HG03045 (cell line): ENCODE measurements around the gene TPX2.
A peak's percentile ranks its signal among the peaks of the same experiment; 100 is the strongest.

Experiments
- ATAC-seq: cut with Tn5 transposase; IDR thresholded peaks from one replicate; pipeline ENCODE4 v1.9.1; 2021; ENCODE audit warnings: mild to moderate bottlenecking, moderate library complexity; ENCODE audit not compliant: unreplicated experiment

TPX2 gene, protein sequence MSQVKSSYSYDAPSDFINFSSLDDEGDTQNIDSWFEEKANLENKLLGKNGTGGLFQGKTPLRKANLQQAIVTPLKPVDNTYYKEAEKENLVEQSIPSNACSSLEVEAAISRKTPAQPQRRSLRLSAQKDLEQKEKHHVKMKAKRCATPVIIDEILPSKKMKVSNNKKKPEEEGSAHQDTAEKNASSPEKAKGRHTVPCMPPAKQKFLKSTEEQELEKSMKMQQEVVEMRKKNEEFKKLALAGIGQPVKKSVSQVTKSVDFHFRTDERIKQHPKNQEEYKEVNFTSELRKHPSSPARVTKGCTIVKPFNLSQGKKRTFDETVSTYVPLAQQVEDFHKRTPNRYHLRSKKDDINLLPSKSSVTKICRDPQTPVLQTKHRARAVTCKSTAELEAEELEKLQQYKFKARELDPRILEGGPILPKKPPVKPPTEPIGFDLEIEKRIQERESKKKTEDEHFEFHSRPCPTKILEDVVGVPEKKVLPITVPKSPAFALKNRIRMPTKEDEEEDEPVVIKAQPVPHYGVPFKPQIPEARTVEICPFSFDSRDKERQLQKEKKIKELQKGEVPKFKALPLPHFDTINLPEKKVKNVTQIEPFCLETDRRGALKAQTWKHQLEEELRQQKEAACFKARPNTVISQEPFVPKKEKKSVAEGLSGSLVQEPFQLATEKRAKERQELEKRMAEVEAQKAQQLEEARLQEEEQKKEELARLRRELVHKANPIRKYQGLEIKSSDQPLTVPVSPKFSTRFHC

GRCh38 chr20:31738729-31739549 lies at the start of gene TPX2:
TPX2 (plus strand) TSS chr20:31739290; CDS start chr20:31757477, 18,187 bp downstream.
- ATAC-seq, result peak; percentile 98

- no peak for ATAC-seq
Measured at GRCh38 chr20:31690124-31690666, 48.9 kb upstream of the TPX2 start.

DNA sequence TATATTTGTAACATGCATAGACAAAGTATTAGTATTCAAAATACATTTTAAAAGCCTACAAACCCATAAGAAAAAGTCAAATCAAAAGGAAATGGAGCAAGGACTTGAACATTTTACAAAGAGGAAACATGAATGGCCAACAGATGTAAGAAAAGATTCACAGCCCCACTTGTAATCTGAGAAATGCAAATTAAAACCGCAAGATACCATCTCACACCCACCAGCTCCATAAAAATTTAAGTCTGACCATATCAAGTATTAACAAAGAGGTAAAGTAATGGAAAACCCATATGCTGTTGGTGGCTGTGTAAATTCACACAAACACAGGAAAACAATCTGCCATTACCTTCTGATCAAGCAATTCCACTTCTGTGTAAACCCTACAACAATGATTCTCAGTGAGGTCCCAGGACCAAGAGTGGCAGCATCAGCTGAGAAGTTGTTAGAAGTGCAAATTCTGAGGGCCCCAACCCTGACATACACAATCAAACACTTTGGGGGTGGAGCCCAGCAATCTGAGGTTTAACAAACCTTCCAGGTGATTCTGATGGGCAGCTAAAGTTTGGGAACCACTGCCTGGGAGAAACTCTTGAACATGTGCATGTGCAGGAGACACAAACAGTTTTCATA lies 47.3 kb upstream of the TPX2 start:
- ATAC-seq, result no peak

GRCh38 chr20:31693402-31693801 lies 45.7 kb upstream of the TPX2 start:
- ATAC-seq, result no peak

GRCh38 chr20:31693987-31694661 lies 45.0 kb upstream of the TPX2 start:
- no peak for ATAC-seq

DNA sequence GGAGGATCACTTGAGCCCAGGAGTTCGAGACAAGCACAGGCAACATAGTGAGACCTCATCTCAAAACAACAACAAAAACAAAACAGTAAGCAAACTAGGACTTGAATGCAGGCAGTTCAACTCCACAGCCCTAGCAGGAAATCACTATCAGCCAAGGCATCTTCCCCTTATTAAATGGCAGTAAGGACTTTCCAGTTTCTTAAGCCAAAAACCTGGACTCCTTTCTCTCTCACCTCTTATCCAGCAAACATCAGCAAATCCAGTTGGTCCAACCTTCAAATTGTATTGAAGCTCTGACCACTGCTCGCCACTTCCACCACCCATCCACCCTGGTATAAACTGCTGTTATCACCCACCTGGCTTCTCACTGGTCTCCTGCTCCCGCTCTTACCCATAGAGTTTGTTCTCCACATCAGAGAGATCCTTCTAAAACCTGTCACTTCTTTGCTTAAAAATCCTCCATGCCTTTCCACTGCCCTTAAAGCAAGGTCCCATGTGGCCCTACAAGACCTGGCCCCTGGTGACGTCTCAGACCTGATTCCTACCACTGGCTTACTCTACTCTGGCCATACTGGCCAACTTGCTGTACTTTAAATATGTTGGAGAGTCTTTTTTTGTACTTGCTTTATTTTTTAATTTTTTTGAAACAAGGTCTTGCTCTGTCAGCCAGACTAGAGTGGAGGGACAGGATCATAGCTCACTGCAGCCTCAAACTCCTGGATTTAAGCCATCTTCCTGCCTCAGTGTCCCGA lies 44.1 kb upstream of the TPX2 start:
- ATAC-seq, result no peak

- no peak for ATAC-seq
Measured at GRCh38 chr20:31695849-31696804, 43.0 kb upstream of the TPX2 start.

DNA sequence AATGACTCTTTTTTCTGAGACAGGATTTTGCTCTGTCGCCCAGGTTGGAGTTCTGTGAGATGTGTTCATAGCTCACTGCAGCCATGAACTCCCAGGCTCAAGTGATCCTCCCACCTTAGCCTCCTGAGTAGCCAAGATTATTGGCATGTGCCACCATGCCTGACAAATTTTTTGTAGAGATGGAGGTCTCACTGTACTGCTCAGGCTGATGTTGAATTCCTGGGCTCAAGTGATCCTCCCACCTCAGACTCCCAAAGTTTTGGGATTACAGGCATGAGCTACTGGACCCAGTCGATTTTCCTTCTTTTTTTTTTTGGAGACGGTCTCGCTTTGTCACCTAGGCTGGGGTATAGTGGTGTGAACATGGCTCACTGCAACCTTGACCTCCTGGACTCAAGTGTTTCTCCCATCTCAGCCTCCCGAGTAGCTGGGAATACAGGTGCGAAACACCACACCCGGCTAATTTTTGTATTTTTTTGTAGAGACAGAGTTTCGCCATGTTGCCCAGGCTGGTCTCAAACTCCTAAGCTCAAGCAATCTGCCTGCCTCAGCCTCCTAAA lies 40.8 kb upstream of the TPX2 start:
- ATAC-seq, result no peak

GRCh38 chr20:31698803-31699718 lies 40.0 kb upstream of the TPX2 start:
- ATAC-seq, result peak; percentile 86

- no peak for ATAC-seq
Measured at GRCh38 chr20:31699801-31700728, 39.0 kb upstream of the TPX2 start.

DNA sequence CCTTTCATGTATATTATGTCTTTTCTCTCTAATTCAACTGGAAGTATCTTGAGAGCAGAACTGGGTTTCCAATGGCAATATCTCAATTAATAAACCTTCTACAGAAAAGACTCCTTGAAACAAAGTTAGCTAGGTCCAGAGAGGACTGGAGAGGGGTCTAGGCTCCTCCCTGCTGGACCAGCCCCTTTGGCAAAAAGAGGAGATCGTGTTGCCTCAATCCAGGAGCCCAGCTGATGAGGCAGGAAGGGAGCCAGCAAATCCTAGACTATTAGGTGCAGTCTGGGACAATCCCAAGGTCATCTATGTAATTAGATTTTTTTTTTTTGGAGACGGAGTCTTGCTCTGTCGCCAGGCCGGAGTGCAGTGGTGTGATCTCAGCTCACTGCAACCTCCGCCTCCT lies 38.3 kb upstream of the TPX2 start:
- no peak for ATAC-seq

GRCh38 chr20:31701591-31701990 lies 37.5 kb upstream of the TPX2 start:
- no peak for ATAC-seq

DNA sequence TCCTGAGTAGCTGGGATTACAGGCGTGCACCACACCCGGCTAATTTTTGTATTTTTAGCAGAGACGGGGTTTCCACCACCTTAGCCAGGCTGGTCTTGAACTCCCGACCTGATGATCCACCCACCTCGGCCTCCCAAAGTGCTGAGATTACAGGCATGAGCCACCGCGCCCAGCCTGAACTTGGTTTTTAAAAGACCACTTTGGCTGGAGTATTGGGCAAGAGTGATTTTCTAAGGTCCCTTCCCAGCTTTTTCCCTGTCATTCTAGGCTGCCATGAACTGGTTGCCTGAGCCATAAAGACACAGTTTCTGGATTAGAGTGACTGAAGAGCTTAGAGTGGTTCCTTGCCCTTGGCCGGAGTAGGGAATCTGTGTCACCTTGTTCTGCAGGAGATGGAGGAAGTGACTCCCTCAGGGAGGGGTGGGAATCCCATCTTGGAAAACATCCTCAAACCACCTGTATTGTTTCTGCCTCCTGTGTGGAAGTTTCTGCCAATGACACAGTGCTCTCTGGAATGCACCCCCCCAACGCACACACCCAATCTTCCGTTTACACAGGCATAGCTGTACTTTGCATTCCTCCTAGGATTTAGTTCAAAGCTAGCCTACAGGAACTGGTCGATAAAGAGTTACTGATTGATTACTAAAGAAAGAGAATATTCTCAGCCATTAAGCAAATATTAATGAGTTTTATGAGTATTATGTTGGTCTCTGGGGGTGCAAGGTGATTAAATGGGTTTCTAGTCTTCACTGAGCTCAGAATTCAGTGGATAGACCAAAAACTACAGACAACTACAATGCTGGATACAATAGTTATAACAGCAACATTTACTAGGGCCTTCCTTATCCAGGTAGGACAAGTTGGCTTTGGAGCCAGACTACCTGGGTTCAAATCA lies 34.6 kb upstream of the TPX2 start:
- ATAC-seq, result no peak

- no peak for ATAC-seq
Measured at GRCh38 chr20:31705191-31705590, 33.9 kb upstream of the TPX2 start.
